ENCODE measurements around the gene ZNF691. TPM values are rescaled to one million over a fixed set of nuclear protein-coding genes. Genes with fewer than 3 reads are reported as not detected.

ZNF691 gene
- total RNA-seq, 3 donors from 2014 or later (not counting 1 experiment from before 2014, with no cell fraction given) = 2.8 to 5.7 (median 5.2) TPM

DNA sequence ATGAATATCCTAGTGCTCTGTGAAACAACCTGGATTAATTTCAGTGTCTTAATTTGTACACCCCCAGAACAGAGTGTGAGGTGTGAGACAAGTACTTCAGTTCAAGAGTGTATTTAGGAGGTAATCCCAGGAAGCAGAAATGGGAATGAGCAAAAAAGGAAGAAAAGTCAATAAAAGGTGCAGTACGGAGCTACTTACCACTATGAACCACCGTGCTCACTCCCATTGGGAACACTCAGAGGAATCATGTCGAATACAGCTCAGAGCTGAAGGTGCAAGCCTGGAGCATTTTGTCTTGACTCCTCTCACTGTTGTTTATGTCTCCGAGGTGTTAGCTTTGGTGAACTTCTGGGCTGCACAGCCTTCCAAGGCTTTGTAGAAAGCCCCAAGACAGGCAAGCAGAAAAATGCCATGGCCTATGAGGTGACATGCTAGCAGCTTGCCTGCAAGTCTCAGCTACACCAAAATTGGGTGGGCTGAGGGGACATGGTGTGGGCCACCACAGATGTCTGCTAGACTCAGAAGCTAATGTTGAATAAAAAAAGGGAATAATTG, 21.9 kb upstream of the ZNF691 start:
- no peaks in the 10 kb centered on the region for H3K9me3 Mint-ChIP-seq
- no peaks in the 10 kb centered on the region for H3K9me3 ChIP-seq (ENCODE audit: control insufficient read depth, insufficient read depth, low read length)
- no peak for DNase-seq
- no peaks in the 10 kb centered on the region for H3K27me3 ChIP-seq (ENCODE audit: control insufficient read depth, insufficient read depth, low read length)
- no peak overlapping the region for H3K27ac ChIP-seq (ENCODE audit: low read length)
- intact Hi-C loops (cut with micrococcal nuclease) = no loop called here
- 95% methylated on average over 4 of the region's 4 CpGs for WGBS (ENCODE audit: insufficient coverage)
- H3K27me3 Mint-ChIP-seq (ENCODE audit: low read depth in 2 of 2) = no peaks in the 10 kb centered on the region
- ATAC-seq = no peak
- no peaks in the 10 kb centered on the region for H3K36me3 ChIP-seq (ENCODE audit: control insufficient read depth, insufficient read depth, low read length)
- H3K4me3 Mint-ChIP-seq = no peak overlapping the region
- no peaks in the 10 kb centered on the region for H3K4me1 ChIP-seq (ENCODE audit: control insufficient read depth, insufficient read depth, low read length)
- peaks cover 0 to 5% of the 10 kb centered on the region in 2 donors for H3K4me1 Mint-ChIP-seq
- H3K4me3 ChIP-seq (ENCODE audit: low read length) = no peak overlapping the region
- H3K36me3 Mint-ChIP-seq = no peaks in the 10 kb centered on the region
- TF ChIP-seq, protein P1, sequence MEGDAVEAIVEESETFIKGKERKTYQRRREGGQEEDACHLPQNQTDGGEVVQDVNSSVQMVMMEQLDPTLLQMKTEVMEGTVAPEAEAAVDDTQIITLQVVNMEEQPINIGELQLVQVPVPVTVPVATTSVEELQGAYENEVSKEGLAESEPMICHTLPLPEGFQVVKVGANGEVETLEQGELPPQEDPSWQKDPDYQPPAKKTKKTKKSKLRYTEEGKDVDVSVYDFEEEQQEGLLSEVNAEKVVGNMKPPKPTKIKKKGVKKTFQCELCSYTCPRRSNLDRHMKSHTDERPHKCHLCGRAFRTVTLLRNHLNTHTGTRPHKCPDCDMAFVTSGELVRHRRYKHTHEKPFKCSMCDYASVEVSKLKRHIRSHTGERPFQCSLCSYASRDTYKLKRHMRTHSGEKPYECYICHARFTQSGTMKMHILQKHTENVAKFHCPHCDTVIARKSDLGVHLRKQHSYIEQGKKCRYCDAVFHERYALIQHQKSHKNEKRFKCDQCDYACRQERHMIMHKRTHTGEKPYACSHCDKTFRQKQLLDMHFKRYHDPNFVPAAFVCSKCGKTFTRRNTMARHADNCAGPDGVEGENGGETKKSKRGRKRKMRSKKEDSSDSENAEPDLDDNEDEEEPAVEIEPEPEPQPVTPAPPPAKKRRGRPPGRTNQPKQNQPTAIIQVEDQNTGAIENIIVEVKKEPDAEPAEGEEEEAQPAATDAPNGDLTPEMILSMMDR (IDR thresholded peaks at IDR 0.05) = no peak
- H3K27ac Mint-ChIP-seq = no peak overlapping the region

DNA sequence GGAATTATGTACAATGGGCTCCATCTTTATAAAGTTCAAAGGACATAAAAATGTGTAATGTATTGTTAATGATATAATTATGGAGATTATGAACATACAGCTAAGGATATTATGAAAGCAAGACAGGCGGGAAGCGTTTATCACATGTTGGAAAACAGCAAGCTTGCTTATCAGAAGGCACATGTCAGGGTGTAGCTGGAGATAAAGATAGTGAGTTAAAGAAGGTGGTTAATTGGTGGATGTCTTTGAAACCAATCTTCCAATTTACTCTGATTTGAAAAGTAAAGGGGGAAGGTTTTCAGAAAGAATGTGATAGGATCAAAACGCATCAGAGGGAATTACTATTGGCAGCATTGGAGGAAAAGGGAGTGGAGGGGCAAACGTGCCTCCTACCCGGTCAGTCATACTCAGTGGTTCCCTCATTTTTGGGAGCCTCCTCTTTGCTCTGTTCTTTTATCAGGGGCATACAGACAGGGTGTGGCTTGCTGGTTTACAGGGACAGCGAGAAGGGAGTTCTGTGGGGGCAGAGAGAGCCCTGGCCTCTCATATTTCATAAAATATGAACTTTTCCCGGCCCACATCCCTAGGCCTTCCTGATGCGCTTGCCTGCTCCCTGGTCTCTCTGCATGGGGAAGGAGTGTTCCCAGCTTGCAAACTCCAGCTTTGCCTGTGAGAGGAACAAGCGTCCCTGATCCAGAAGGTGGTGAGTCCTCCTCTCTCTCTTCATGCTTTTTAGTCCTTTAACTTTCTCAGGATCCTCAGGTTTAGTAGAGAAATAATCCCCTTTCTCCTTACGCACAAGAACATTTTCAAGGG, 21.2 kb upstream of the ZNF691 start:
- 94% methylated on average over 9 of the region's 10 CpGs for WGBS (ENCODE audit: insufficient coverage)
- TF ChIP-seq, protein P1 (IDR thresholded peaks at IDR 0.05) = no peak
- ATAC-seq (no peak), DNase-seq (no peak)
- H3K36me3 Mint-ChIP-seq = no peaks in the 10 kb centered on the region
- Histone ChIP-seq H3K27me3 (ENCODE audit: control insufficient read depth, insufficient read depth, low read length) (no peaks in the 10 kb centered on the region), H3K4me1 (ENCODE audit: control insufficient read depth, insufficient read depth, low read length) (no peaks in the 10 kb centered on the region), H3K4me3 (ENCODE audit: low read length) (no peak overlapping the region), H3K9me3 (ENCODE audit: control insufficient read depth, insufficient read depth, low read length) (no peaks in the 10 kb centered on the region), H3K27ac (ENCODE audit: low read length) (no peak overlapping the region), H3K36me3 (ENCODE audit: control insufficient read depth, insufficient read depth, low read length) (no peaks in the 10 kb centered on the region)
- H3K4me3 Mint-ChIP-seq = no peak overlapping the region
- no peak overlapping the region for H3K27ac Mint-ChIP-seq
- H3K9me3 Mint-ChIP-seq = no peaks in the 10 kb centered on the region
- H3K27me3 Mint-ChIP-seq (ENCODE audit: low read depth in 2 of 2) = no peaks in the 10 kb centered on the region
- H3K4me1 Mint-ChIP-seq = peaks cover 0 to 5% of the 10 kb centered on the region in 2 donors
- intact Hi-C loops (cut with micrococcal nuclease) = no loop called here

DNA sequence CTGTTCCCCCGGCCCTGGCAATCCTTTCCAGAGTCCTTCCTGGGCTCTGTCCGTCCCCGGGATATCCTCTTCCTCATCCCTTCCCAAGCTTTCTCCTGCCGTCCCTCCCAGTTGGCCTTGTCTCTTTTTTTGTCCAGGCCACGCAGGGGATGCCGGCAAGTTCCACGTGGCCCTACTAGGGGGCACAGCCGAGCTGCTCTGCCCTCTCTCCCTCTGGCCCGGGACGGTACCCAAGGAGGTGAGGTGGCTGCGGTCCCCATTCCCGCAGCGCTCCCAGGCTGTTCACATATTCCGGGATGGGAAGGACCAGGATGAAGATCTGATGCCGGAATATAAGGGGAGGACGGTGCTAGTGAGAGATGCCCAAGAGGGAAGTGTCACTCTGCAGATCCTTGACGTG, 15.8 kb upstream of the ZNF691 start:
- H3K4me3 ChIP-seq (ENCODE audit: low read length) = no peak overlapping the region
- DNase-seq (no peak), ATAC-seq (no peak)
- H3K4me3 Mint-ChIP-seq = no peak overlapping the region
- no peak overlapping the region for H3K27ac Mint-ChIP-seq
- TF ChIP-seq, protein P1 (IDR thresholded peaks at IDR 0.05) = no peak
- H3K36me3 ChIP-seq (ENCODE audit: control insufficient read depth, insufficient read depth, low read length) = no peaks in the 10 kb centered on the region
- intact Hi-C loops (cut with micrococcal nuclease) = no loop called here
- H3K4me1 ChIP-seq (ENCODE audit: control insufficient read depth, insufficient read depth, low read length) = no peaks in the 10 kb centered on the region
- 96% methylated on average over 17 of the region's 17 CpGs for WGBS (ENCODE audit: insufficient coverage)
- H3K9me3 Mint-ChIP-seq = no peaks in the 10 kb centered on the region
- no peaks in the 10 kb centered on the region for H3K27me3 ChIP-seq (ENCODE audit: control insufficient read depth, insufficient read depth, low read length)
- H3K36me3 Mint-ChIP-seq = no peaks in the 10 kb centered on the region
- H3K9me3 ChIP-seq (ENCODE audit: control insufficient read depth, insufficient read depth, low read length) = no peaks in the 10 kb centered on the region
- H3K27ac ChIP-seq (ENCODE audit: low read length) = no peak overlapping the region
- no peaks in the 10 kb centered on the region for H3K27me3 Mint-ChIP-seq (ENCODE audit: low read depth in 2 of 2)
- no peaks in the 10 kb centered on the region for H3K4me1 Mint-ChIP-seq
